GM12878 (cell line): ENCODE measurements around the gene INF2.

Experiments
- CREB1 ChIP-seq: IDR thresholded peaks from 2 replicates; pipeline ENCODE4 v1.6.1; 2012; ENCODE audit warnings: low read depth, mild to moderate bottlenecking, inconsistent platforms
- CTCF ChIP-seq, 3 experiments: IDR thresholded peaks in 2 of 3; conservative IDR thresholded peaks in 1 of 3; 2 replicates each; pipeline ENCODE4 v1.5.1; 2011; ENCODE audit warnings: low read depth in 3 of 3, low read length in 3 of 3, mild to moderate bottlenecking in 3 of 3, control low read depth in 2 of 3, moderate library complexity in 2 of 3, inconsistent platforms in 1 of 3, mixed read lengths in 1 of 3; ENCODE audit not compliant: control insufficient read depth in 2 of 3, insufficient read depth in 1 of 3; ENCODE audit errors: extremely low read depth in 1 of 3
- DPF2 ChIP-seq: fragments of 450-650 bp; IDR thresholded peaks from 2 replicates; pipeline ENCODE4 v1.6.1; 2017; ENCODE audit warnings: mild to moderate bottlenecking
- EP300 ChIP-seq, 2 experiments: fragments of 150-350 bp in 1 of 2; IDR thresholded peaks; 2 replicates each; pipeline ENCODE4 v1.6.1; 2011 to 2012; ENCODE audit warnings: low read depth in 2 of 2, low read length in 2 of 2, borderline replicate concordance in 1 of 2, improper control_type of control experiment in 1 of 2, inconsistent platforms in 1 of 2; ENCODE audit not compliant: control insufficient read depth in 1 of 2
- MAX ChIP-seq: IDR thresholded peaks from 2 replicates; pipeline ENCODE4 v1.6.1; 2012; ENCODE audit warnings: low read depth, low read length, improper control_type of control experiment
- POLR2A ChIP-seq: IDR thresholded peaks from 2 replicates; pipeline ENCODE4 v1.6.1; 2011; ENCODE audit warnings: low read depth, mild to moderate bottlenecking, low read length
- ZBTB40 ChIP-seq: fragments of 450-650 bp; IDR thresholded peaks from 2 replicates; pipeline ENCODE4 v1.6.1; 2016; ENCODE audit warnings: mild to moderate bottlenecking, moderate library complexity, borderline replicate concordance

- no peak for TF ChIP-seq ZBTB40
- no peak for TF ChIP-seq CTCF (IDR thresholded peaks at IDR 0.05 in 2 of 3, conservative IDR thresholded peaks at IDR 0.05 in 1 of 3; ENCODE audit: control insufficient read depth in 2 of 3, extremely low read depth in 1 of 3, insufficient read depth in 1 of 3, low read depth in 3 of 3, low read length in 3 of 3)
- TF ChIP-seq EP300 (IDR thresholded peaks at IDR 0.05; ENCODE audit: borderline replicate concordance in 1 of 2, control insufficient read depth in 1 of 2, low read depth in 2 of 2, low read length in 2 of 2), result no peak
- TF ChIP-seq DPF2, result no peak
- TF ChIP-seq CREB1, result no peak
- no peak for TF ChIP-seq MAX
- no peak for TF ChIP-seq POLR2A
Measured at GRCh38 chr14:104650981-104651875, 38.2 kb upstream of the INF2 start.
